Calu3 (cell line): Measurements from ENCODE around the gene RHOF. TPM values are rescaled to one million over a fixed set of nuclear protein-coding genes. Genes with fewer than 3 reads are reported as not detected.

Experiments
- BruUV-seq: library from RNA; stranded (reverse); fragments of 400-500 nt; replicated peaks from 2 replicates; lab custom pipeline; 2021; lab: Mats Ljungman, UMichigan
- CTCF ChIA-PET: fragments of 300-600 bp; sonication (Branson Sonifier 250); formaldehyde crosslinking; loops from one replicate; lab custom pipeline; 2022; ENCODE audit warnings: antibody characterized with exemption; lab: Charles Lee
- DNase-seq: peaks from one replicate; pipeline ENCODE4 v3.0.0; 2022
- H3K27ac Mint-ChIP-seq: one replicate; pipeline ENCODE4 v1.8.0; 2022; ENCODE audit warnings: mixed read lengths; ENCODE audit not compliant: unreplicated experiment
- H3K27me3 Mint-ChIP-seq: one replicate; pipeline ENCODE4 v1.8.0; 2022; ENCODE audit warnings: mixed read lengths; ENCODE audit not compliant: unreplicated experiment
- H3K36me3 Mint-ChIP-seq: one replicate; pipeline ENCODE4 v1.8.0; 2022; ENCODE audit warnings: mild to moderate bottlenecking, moderate library complexity, mixed read lengths; ENCODE audit not compliant: insufficient read depth, unreplicated experiment
- H3K4me1 Mint-ChIP-seq: one replicate; pipeline ENCODE4 v1.8.0; 2022; ENCODE audit warnings: mild to moderate bottlenecking, low read depth, mixed read lengths; ENCODE audit not compliant: unreplicated experiment
- H3K4me3 Mint-ChIP-seq: one replicate; pipeline ENCODE4 v1.8.0; 2022; ENCODE audit warnings: mild to moderate bottlenecking, low read depth, moderate library complexity, mixed read lengths; ENCODE audit not compliant: unreplicated experiment
- H3K9me3 Mint-ChIP-seq: one replicate; pipeline ENCODE4 v1.8.0; 2022; ENCODE audit warnings: low read depth, mixed read lengths; ENCODE audit not compliant: unreplicated experiment
- CTCF ChIP-seq: fragments of 200-600 bp; IDR thresholded peaks from one replicate; pipeline ENCODE4 v1.8.0; 2022; ENCODE audit warnings: antibody characterized with exemption; ENCODE audit not compliant: unreplicated experiment
- intact Hi-C: fragments of 100-400 bp; cut with micrococcal nuclease; formaldehyde crosslinking; loops from one replicate; pipeline ENCODE4 v1.10.0; 2022; ENCODE audit not compliant: unreplicated experiment
- total RNA-seq: library from RNA; stranded (reverse); gene quantifications from 2 replicates; pipeline ENCODE4 v1.2.3, GENCODE V29; 2022

Gene RHOF
- total RNA-seq, 1 experiment from 2014 or later: 73.9 TPM

- no peak overlapping the region for H3K27ac Mint-ChIP-seq
- intact Hi-C loops: no loop called here
- H3K36me3 Mint-ChIP-seq: peaks cover 77% of the 10 kb centered on the region
- H3K4me3 Mint-ChIP-seq: no peak overlapping the region
- BruUV-seq: no TSS peak
- no peaks in the 10 kb centered on the region for H3K27me3 Mint-ChIP-seq
- CTCF ChIA-PET: no interaction called here
- no peaks in the 10 kb centered on the region for H3K9me3 Mint-ChIP-seq
- no peak for TF ChIP-seq CTCF
- H3K4me1 Mint-ChIP-seq: peaks cover 19% of the 10 kb centered on the region
- DNase-seq: no peak
These were observed 23.6 kb upstream of the RHOF start for GRCh38 chr12:121816925-121817647.

- H3K4me1 Mint-ChIP-seq: peaks cover 32% of the 10 kb centered on the region
- CTCF ChIA-PET: no interaction called here
These were observed 21.8 kb upstream of the RHOF start for GRCh38 chr12:121815263-121815662.

DNA sequence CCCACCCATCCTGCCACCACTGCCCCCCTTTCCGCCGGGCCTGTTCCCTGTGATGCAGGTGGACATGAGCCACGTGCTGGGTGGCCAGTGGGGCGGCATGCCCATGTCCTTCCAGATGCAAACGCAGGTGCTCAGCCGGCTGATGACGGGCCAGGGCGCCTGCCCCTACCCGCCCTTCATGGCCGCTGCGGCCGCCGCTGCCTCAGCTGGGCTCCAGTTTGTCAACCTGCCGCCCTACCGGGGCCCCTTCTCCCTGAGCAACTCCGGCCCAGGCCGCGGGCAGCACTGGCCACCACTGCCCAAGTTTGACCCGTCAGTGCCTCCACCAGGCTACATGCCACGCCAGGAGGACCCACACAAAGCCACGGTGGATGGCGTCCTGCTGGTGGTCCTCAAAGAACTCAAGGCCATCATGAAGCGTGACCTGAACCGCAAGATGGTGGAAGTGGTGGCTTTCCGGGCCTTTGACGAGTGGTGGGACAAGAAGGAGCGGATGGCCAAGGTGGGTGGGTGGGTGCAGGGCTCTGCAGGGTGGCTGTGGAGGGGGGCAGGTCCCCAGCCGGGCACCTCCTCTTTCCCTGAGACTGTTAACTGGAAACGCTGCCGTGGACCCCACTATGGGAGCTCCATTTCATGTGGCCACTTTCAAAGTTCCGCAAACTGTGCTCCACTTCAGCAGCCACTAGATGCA, 21.1 kb upstream of the RHOF start:
- Mint-ChIP-seq H3K27ac (no peak overlapping the region), H3K4me3 (no peak overlapping the region), H3K27me3 (no peaks in the 10 kb centered on the region), H3K4me1 (peaks cover 32% of the 10 kb centered on the region), H3K9me3 (no peaks in the 10 kb centered on the region), H3K36me3 (peaks cover 80% of the 10 kb centered on the region)
- no TSS peak for BruUV-seq
- DNase-seq: no peak
- CTCF ChIA-PET: interaction anchor here (0.6 kb wide), 1 partner anchor 76 kb away, joined by 3 read pairs; no protein-coding TSS in a partner anchor
- TF ChIP-seq CTCF: no peak
- intact Hi-C loops: no loop called here

More at GRCh38 chr12:121815263-121815662, 21.8 kb upstream of the RHOF start:
- no peak for TF ChIP-seq CTCF
- Mint-ChIP-seq H3K4me3 (no peak overlapping the region), H3K36me3 (peaks cover 76% of the 10 kb centered on the region), H3K9me3 (no peaks in the 10 kb centered on the region), H3K27ac (no peak overlapping the region), H3K27me3 (no peaks in the 10 kb centered on the region)
- BruUV-seq: no TSS peak
- no peak for DNase-seq
- intact Hi-C loops: no loop called here

DNA sequence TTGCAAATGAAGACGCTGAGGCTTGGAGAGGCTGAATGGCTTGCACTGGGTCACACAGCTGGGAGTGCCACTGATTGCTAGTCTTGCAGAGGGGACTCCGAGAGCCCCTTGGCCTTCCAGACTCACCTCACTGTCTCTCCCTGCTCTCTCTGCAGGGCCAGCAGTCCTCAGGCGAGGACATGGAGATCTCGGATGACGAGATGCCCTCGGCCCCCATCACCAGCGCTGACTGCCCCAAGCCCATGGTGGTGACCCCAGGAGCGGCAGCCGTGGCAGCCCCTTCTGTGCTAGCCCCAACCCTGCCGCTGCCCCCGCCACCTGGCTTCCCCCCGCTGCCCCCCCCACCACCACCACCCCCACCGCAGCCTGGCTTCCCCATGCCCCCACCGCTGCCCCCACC, 20.5 kb upstream of the RHOF start:
- peak overlapping the region; percentile 94 for H3K4me3 Mint-ChIP-seq
- no TSS peak for BruUV-seq
- intact Hi-C loops: no loop called here

More for the DNA sequence above, 20.5 kb upstream of the RHOF start:
- Mint-ChIP-seq H3K9me3 (no peaks in the 10 kb centered on the region), H3K4me1 (peaks cover 32% of the 10 kb centered on the region), H3K36me3 (peaks cover 80% of the 10 kb centered on the region), H3K27me3 (no peaks in the 10 kb centered on the region), H3K27ac (peak overlapping the region; percentile 69)
- CTCF ChIA-PET: no interaction called here
- TF ChIP-seq CTCF: no peak
- DNase-seq: no peak
